GM10248 (cell line): Measurements from ENCODE around the gene PARP9.

Experiments
- CTCF ChIA-PET: fragments of 300-600 bp; sonication (Branson Sonifier 250); formaldehyde crosslinking; extraction: SDS; loops from one replicate; lab custom pipeline; 2021; ENCODE audit warnings: antibody characterized with exemption; lab: Yijun Ruan, JAX
- POLR2A ChIA-PET: fragments of 350-650 bp; sonication (Branson Sonifier 250); formaldehyde crosslinking; extraction: SDS; loops from one replicate; lab custom pipeline; 2020; ENCODE audit warnings: antibody characterized with exemption; lab: Yijun Ruan, JAX
- DNase-seq: peaks from one replicate; pipeline ENCODE4 v3.0.0; 2012; ENCODE audit errors: extremely low spot score
- CTCF ChIP-seq: IDR thresholded peaks from 2 replicates; pipeline ENCODE4 v1.5.1; 2012; ENCODE audit warnings: mild to moderate bottlenecking, low read depth; ENCODE audit errors: extremely low read depth, missing control alignments, control extremely low read depth

The PARP9 gene

GRCh38 chr3:122555275-122556071 is 8.6 kb downstream of the PARP9 start:
- TF ChIP-seq CTCF: no peak
- ChIA-PET CTCF (interaction anchor here (0.9 to 10.1 kb wide), 5 partner anchors 14 to 122 kb away, joined by 3 to 146 read pairs (median 4); partner anchors contain the start of genes KPNA1 and PARP14), POLR2A (no interaction called here)
- no peak for DNase-seq

GRCh38 chr3:122553171-122553570 is 10.9 kb downstream of the PARP9 start:
- no peak for TF ChIP-seq CTCF
- CTCF ChIA-PET: interaction anchor here (1.0 to 1.3 kb wide), 3 partner anchors 11 to 126 kb away, joined by 3 to 4 read pairs (median 3); partner anchors contain the start of genes DTX3L and PARP9

GRCh38 chr3:122548619-122549018 is 15.5 kb downstream of the PARP9 start:
- ChIA-PET POLR2A (interaction anchor here (0.6 kb wide), 1 partner anchor 190 kb away, joined by 3 read pairs; no protein-coding TSS in a partner anchor), CTCF (interaction anchor here (1.0 to 2.6 kb wide), 4 partner anchors 11 to 131 kb away, joined by 3 to 15 read pairs (median 6); partner anchors contain the start of gene PARP14)
- TF ChIP-seq CTCF: no peak

More at GRCh38 chr3:122553171-122553570, 10.9 kb downstream of the PARP9 start:
- DNase-seq: no peak
- POLR2A ChIA-PET: no interaction called here

GRCh38 chr3:122548076-122548475 is 16.0 kb downstream of the PARP9 start:
- ChIA-PET CTCF (interaction anchor here (1.0 to 2.6 kb wide), 4 partner anchors 12 to 132 kb away, joined by 3 to 15 read pairs (median 6); partner anchors contain the start of gene PARP14), POLR2A (no interaction called here)
- no peak for DNase-seq
- no peak for TF ChIP-seq CTCF

More at GRCh38 chr3:122548619-122549018, 15.5 kb downstream of the PARP9 start:
- no peak for DNase-seq

- no peak for DNase-seq
- TF ChIP-seq CTCF: no peak
- ChIA-PET POLR2A (no interaction called here), CTCF (interaction anchor here (0.8 to 1.9 kb wide), 6 partner anchors 12 to 133 kb away, joined by 3 to 7 read pairs (median 3); partner anchors contain the start of gene KPNA1)
Measured at GRCh38 chr3:122546151-122546550, 17.9 kb downstream of the PARP9 start.

GRCh38 chr3:122538956-122539490 is 25.1 kb downstream of the PARP9 start:
- no peak for DNase-seq
- ChIA-PET POLR2A (no interaction called here), CTCF (no interaction called here)
- TF ChIP-seq CTCF: no peak
